ENCODE results near the gene TNIP2.

The TNIP2 gene

GRCh38 chr4:2790583-2791517, 34.7 kb upstream of the TNIP2 start:
- no peaks in the 10 kb centered on the region for H4K20me1 ChIP-seq (ENCODE audit: insufficient read depth, low read length)
- H2AFZ ChIP-seq (ENCODE audit: low read depth, low read length) = no peak overlapping the region
- no peak overlapping the region for H3K4me2 ChIP-seq (ENCODE audit: low read length)
- H3K9me3 ChIP-seq (ENCODE audit: insufficient read depth, low read length) = no peaks in the 10 kb centered on the region
- H3K27me3 ChIP-seq (ENCODE audit: low read depth, low read length) = no peaks in the 10 kb centered on the region
- H3K36me3 ChIP-seq (replicated peaks; ENCODE audit: low read depth, low read length) = no peaks in the 10 kb centered on the region
- no peak overlapping the region for H3K9ac ChIP-seq (ENCODE audit: low read length)
- no peaks in the 10 kb centered on the region for H3K79me2 ChIP-seq (ENCODE audit: low read length)
- TF ChIP-seq EZH2phosphoT487 (IDR thresholded peaks at IDR 0.05; ENCODE audit: low read depth) (no peak), CTCF (IDR thresholded peaks at IDR 0.05; ENCODE audit: low read depth, low read length) (no peak)
- no peak overlapping the region for H3K27ac ChIP-seq (ENCODE audit: low read length)
- no peak overlapping the region for H3K4me3 ChIP-seq (ENCODE audit: low read length)
- H3K4me1 ChIP-seq (ENCODE audit: low read length) = peaks cover 45% of the 10 kb centered on the region

- Histone ChIP-seq H2AFZ (ENCODE audit: low read depth, low read length) (no peak overlapping the region), H3K27me3 (ENCODE audit: low read depth, low read length) (no peaks in the 10 kb centered on the region), H3K4me3 (ENCODE audit: low read length) (no peak overlapping the region), H4K20me1 (ENCODE audit: insufficient read depth, low read length) (no peaks in the 10 kb centered on the region), H3K9me3 (ENCODE audit: insufficient read depth, low read length) (no peaks in the 10 kb centered on the region), H3K4me2 (ENCODE audit: low read length) (no peak overlapping the region), H3K79me2 (ENCODE audit: low read length) (no peaks in the 10 kb centered on the region), H3K4me1 (ENCODE audit: low read length) (peaks cover 44% of the 10 kb centered on the region), H3K27ac (ENCODE audit: low read length) (no peak overlapping the region), H3K36me3 (replicated peaks; ENCODE audit: low read depth, low read length) (no peaks in the 10 kb centered on the region), H3K9ac (ENCODE audit: low read length) (no peak overlapping the region)
- TF ChIP-seq EZH2phosphoT487 (IDR thresholded peaks at IDR 0.05; ENCODE audit: low read depth) = no peak
- no peak for TF ChIP-seq CTCF (IDR thresholded peaks at IDR 0.05; ENCODE audit: low read depth, low read length)
These were observed 33.9 kb upstream of the TNIP2 start for GRCh38 chr4:2789793-2790582.

DNA sequence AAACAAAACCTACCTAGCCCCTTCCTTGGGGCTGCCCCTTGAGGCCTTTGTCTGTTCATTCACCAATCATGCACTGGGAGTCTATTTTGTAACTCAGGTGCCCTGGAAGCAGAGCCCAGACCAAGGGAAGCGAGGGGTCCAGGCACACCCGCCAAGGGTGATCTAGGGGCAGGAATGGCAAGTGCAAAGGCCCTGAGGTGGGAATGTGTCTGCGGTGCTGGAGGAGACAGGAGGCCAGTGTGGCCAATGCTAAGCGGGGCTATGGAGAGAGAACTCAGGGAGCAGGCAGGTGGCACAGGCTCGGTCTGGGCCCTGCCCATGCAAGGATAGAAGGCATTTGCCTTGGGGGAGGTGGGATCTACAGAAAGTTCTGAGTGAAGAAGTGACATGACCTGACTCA, 33.2 kb upstream of the TNIP2 start:
- H3K4me3 ChIP-seq (ENCODE audit: low read length) = no peak overlapping the region
- H3K79me2 ChIP-seq (ENCODE audit: low read length) = no peaks in the 10 kb centered on the region
- H3K9me3 ChIP-seq (ENCODE audit: insufficient read depth, low read length) = no peaks in the 10 kb centered on the region
- H3K4me2 ChIP-seq (ENCODE audit: low read length) = no peak overlapping the region
- no peaks in the 10 kb centered on the region for H4K20me1 ChIP-seq (ENCODE audit: insufficient read depth, low read length)
- H3K36me3 ChIP-seq (replicated peaks; ENCODE audit: low read depth, low read length) = no peaks in the 10 kb centered on the region
- H2AFZ ChIP-seq (ENCODE audit: low read depth, low read length) = no peak overlapping the region
- no peak overlapping the region for H3K9ac ChIP-seq (ENCODE audit: low read length)
- no peak overlapping the region for H3K27ac ChIP-seq (ENCODE audit: low read length)
- TF ChIP-seq EZH2phosphoT487 (IDR thresholded peaks at IDR 0.05; ENCODE audit: low read depth) = no peak
- TF ChIP-seq CTCF (IDR thresholded peaks at IDR 0.05; ENCODE audit: low read depth, low read length) = no peak
- peaks cover 37% of the 10 kb centered on the region for H3K4me1 ChIP-seq (ENCODE audit: low read length)
- no peaks in the 10 kb centered on the region for H3K27me3 ChIP-seq (ENCODE audit: low read depth, low read length)

GRCh38 chr4:2788532-2789103, 32.5 kb upstream of the TNIP2 start:
- no peaks in the 10 kb centered on the region for H3K79me2 ChIP-seq (ENCODE audit: low read length)
- no peaks in the 10 kb centered on the region for H4K20me1 ChIP-seq (ENCODE audit: insufficient read depth, low read length)
- peaks cover 31% of the 10 kb centered on the region for H3K4me1 ChIP-seq (ENCODE audit: low read length)
- H3K27ac ChIP-seq (ENCODE audit: low read length) = no peak overlapping the region
- H3K4me2 ChIP-seq (ENCODE audit: low read length) = no peak overlapping the region
- H3K4me3 ChIP-seq (ENCODE audit: low read length) = no peak overlapping the region
- no peaks in the 10 kb centered on the region for H3K9me3 ChIP-seq (ENCODE audit: insufficient read depth, low read length)
- TF ChIP-seq EZH2phosphoT487 (IDR thresholded peaks at IDR 0.05; ENCODE audit: low read depth) (no peak), CTCF (IDR thresholded peaks at IDR 0.05; ENCODE audit: low read depth, low read length) (no peak)
- H2AFZ ChIP-seq (ENCODE audit: low read depth, low read length) = no peak overlapping the region
- H3K27me3 ChIP-seq (ENCODE audit: low read depth, low read length) = no peaks in the 10 kb centered on the region
- H3K36me3 ChIP-seq (replicated peaks; ENCODE audit: low read depth, low read length) = no peaks in the 10 kb centered on the region
- H3K9ac ChIP-seq (ENCODE audit: low read length) = no peak overlapping the region

Data from OCI-LY3 (cell line).